ENCODE data around the gene NPLOC4. TPM values are rescaled to one million over a fixed set of nuclear protein-coding genes. Genes with fewer than 3 reads are reported as not detected.
"Not testable (repeated sequence)": the region's sequence is repeated elsewhere in the genome, so short reads cannot be mapped to it uniquely, and the experiment has no call there.

NPLOC4 gene
- total RNA-seq = 86.4 TPM
- long read RNA-seq, full-length matches to known transcripts = 27 of 99 reads
- long read RNA-seq, partial matches to known transcripts = 7 of 99 reads
- long read RNA-seq, other reads (novel, unspliced or antisense) = 65 of 99 reads

- ATAC-seq (peak; percentile 91), DNase-seq (peak; percentile 93)
- intact Hi-C loops (cut with micrococcal nuclease) = no loop called here
Observed at GRCh38 chr17:81636505-81637288, at the start of gene NPLOC4, which contains the start of gene TSPAN10. TSS of gene NPLOC4 (minus strand) at chr17:81637112. CDS start at chr17:81636930, 182 bp downstream. TSS of gene TSPAN10 (plus strand) at chr17:81637196. CDS start at chr17:81642413, 5,217 bp downstream.

GRCh38 chr17:81686614-81687013 is 49.7 kb upstream of the NPLOC4 start:
- intact Hi-C loops (cut with micrococcal nuclease) = no loop called here

GRCh38 chr17:81685108-81685507 is 48.2 kb upstream of the NPLOC4 start:
- no peak for ATAC-seq
- no peak for DNase-seq
- intact Hi-C loops (cut with micrococcal nuclease) = no loop called here

More at GRCh38 chr17:81686614-81687013, 49.7 kb upstream of the NPLOC4 start:
- no peak for DNase-seq
- ATAC-seq = no peak

GRCh38 chr17:81684442-81684911 is 47.6 kb upstream of the NPLOC4 start:
- ATAC-seq (no peak), DNase-seq (no peak)
- intact Hi-C loops (cut with micrococcal nuclease) = no loop called here

GRCh38 chr17:81683584-81684441 is 46.9 kb upstream of the NPLOC4 start, which contains the start of the genes ARL16 and HGS:
TSS of gene ARL16 (minus strand) at chr17:81683797. CDS start at chr17:81683753, 44 bp downstream.
TSS of gene HGS (plus strand) at chr17:81684011. CDS start at chr17:81684067, 56 bp downstream.
- intact Hi-C loops (cut with micrococcal nuclease) = no loop called here
- ATAC-seq (peak; percentile 99), DNase-seq (peak; percentile 99)

- intact Hi-C loops (cut with micrococcal nuclease) = no loop called here
- no peak for DNase-seq
- ATAC-seq = peak; percentile 34
Observed at GRCh38 chr17:81683208-81683583, 46.3 kb upstream of the NPLOC4 start.

- ATAC-seq (no peak), DNase-seq (no peak)
- intact Hi-C loops (cut with micrococcal nuclease) = no loop called here
Observed at GRCh38 chr17:81682565-81683207, 45.8 kb upstream of the NPLOC4 start.

- ATAC-seq (no peak), DNase-seq (no peak)
- intact Hi-C loops (cut with micrococcal nuclease) = no loop called here
Observed at GRCh38 chr17:81681672-81682071, 44.8 kb upstream of the NPLOC4 start.

GRCh38 chr17:81680150-81680549 is 43.2 kb upstream of the NPLOC4 start:
- no peak for DNase-seq
- ATAC-seq = no peak
- intact Hi-C loops (cut with micrococcal nuclease) = no loop called here

- intact Hi-C loops (cut with micrococcal nuclease) = no loop called here
- ATAC-seq (no peak), DNase-seq (no peak)
Observed at GRCh38 chr17:81676906-81677305, 40.0 kb upstream of the NPLOC4 start.

- intact Hi-C loops (cut with micrococcal nuclease); ATAC-seq: not testable (repeated sequence)
- DNase-seq = peak; percentile 42
Observed at GRCh38 chr17:81675515-81676221, 38.8 kb upstream of the NPLOC4 start.

GRCh38 chr17:81673561-81674258 is 36.8 kb upstream of the NPLOC4 start:
- intact Hi-C loops (cut with micrococcal nuclease) = no loop called here
- DNase-seq (no peak), ATAC-seq (no peak)

- DNase-seq = no peak
- ATAC-seq = no peak
- intact Hi-C loops (cut with micrococcal nuclease) = no loop called here
Observed at GRCh38 chr17:81672954-81673353, 36.0 kb upstream of the NPLOC4 start.

GRCh38 chr17:81672504-81672903 is 35.6 kb upstream of the NPLOC4 start:
- ATAC-seq (no peak), DNase-seq (no peak)
- intact Hi-C loops (cut with micrococcal nuclease) = no loop called here

- intact Hi-C loops (cut with micrococcal nuclease) = no loop called here
- no peak for ATAC-seq
- DNase-seq = no peak
Observed at GRCh38 chr17:81667754-81668153, 30.8 kb upstream of the NPLOC4 start.

GRCh38 chr17:81666342-81667191 is 29.7 kb upstream of the NPLOC4 start, which contains the start of the genes CCDC137 and OXLD1:
TSS of gene CCDC137 (plus strand) at chr17:81666737. CDS start at chr17:81666767, 30 bp downstream.
TSS of gene OXLD1 (minus strand) at chr17:81666605. CDS start at chr17:81666577, 28 bp downstream.
- intact Hi-C loops (cut with micrococcal nuclease) = no loop called here
- ATAC-seq = peak; percentile 99
- peak; percentile 98 for DNase-seq

- DNase-seq (no peak), ATAC-seq (peak; percentile 30)
- intact Hi-C loops (cut with micrococcal nuclease) = no loop called here
Observed at GRCh38 chr17:81666092-81666341, 29.1 kb upstream of the NPLOC4 start.
